ENCODE results near the gene FAM76B. TPM values are rescaled to one million over a fixed set of nuclear protein-coding genes. Genes with fewer than 3 reads are reported as not detected.

Gene FAM76B
- total and polyA plus RNA-seq, 12 donors, result 1.4 to 43.4 (median 17.6) TPM

DNA sequence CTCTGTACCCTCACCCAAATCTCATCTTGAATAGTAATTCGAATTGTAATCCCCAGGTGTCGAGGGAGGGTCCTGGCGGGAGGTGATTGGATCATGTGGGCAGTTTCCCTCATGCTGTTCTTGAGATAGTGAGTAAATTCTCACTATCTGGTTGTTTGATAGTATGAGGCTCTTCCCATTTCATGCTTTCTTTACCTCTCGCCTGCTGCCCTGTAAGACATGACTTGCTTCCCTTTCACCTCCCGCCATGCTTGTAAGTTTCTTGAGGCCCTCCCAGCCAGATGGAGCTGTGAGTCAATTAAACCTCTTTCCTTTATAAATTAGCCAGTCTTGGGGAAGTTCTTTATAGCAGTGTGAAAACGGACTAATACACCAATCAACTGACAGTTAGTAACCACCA is 60.1 kb downstream of the FAM76B start:
- intact Hi-C loops (cut with DNase I), result no loop called here

GRCh38 chr11:95728790-95729189 is 60.8 kb downstream of the FAM76B start:
- 96 to 98% (median 97%) methylated on average over 2 of the region's 2 CpGs for WGBS, 4 donors
- no peak for TF ChIP-seq POLR2A (IDR thresholded peaks at IDR 0.05)
- TF ChIP-seq, protein P1, sequence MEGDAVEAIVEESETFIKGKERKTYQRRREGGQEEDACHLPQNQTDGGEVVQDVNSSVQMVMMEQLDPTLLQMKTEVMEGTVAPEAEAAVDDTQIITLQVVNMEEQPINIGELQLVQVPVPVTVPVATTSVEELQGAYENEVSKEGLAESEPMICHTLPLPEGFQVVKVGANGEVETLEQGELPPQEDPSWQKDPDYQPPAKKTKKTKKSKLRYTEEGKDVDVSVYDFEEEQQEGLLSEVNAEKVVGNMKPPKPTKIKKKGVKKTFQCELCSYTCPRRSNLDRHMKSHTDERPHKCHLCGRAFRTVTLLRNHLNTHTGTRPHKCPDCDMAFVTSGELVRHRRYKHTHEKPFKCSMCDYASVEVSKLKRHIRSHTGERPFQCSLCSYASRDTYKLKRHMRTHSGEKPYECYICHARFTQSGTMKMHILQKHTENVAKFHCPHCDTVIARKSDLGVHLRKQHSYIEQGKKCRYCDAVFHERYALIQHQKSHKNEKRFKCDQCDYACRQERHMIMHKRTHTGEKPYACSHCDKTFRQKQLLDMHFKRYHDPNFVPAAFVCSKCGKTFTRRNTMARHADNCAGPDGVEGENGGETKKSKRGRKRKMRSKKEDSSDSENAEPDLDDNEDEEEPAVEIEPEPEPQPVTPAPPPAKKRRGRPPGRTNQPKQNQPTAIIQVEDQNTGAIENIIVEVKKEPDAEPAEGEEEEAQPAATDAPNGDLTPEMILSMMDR (IDR thresholded peaks at IDR 0.05), result no peak

More for the DNA sequence above, 60.1 kb downstream of the FAM76B start:
- no peaks in the 10 kb centered on the region for H3K9me3 ChIP-seq (replicated peaks in 1 of 3)
- no peak for DNase-seq
- H3K4me1 ChIP-seq (replicated peaks in 1 of 2), result peaks cover 0 to 5% of the 10 kb centered on the region in 2 donors
- no peaks in the 10 kb centered on the region for H3K27me3 ChIP-seq
- TF ChIP-seq, protein P1 (IDR thresholded peaks at IDR 0.05), result no peak
- no peak for TF ChIP-seq POLR2A (IDR thresholded peaks at IDR 0.05)
- 85 to 93% (median 86%) methylated on average over 6 of the region's 6 CpGs for WGBS, 4 donors
- H3K4me3 ChIP-seq, result no peak overlapping the region
- H3K27ac ChIP-seq, result no peak overlapping the region
- no peaks in the 10 kb centered on the region for H3K36me3 ChIP-seq (replicated peaks in 1 of 2)

GRCh38 chr11:95728094-95728493 is 61.5 kb downstream of the FAM76B start:
- H3K9me3 ChIP-seq (replicated peaks in 1 of 3), result no peaks in the 10 kb centered on the region
- no peak overlapping the region for H3K27ac ChIP-seq
- no peak for TF ChIP-seq POLR2A (IDR thresholded peaks at IDR 0.05)
- TF ChIP-seq, protein P1 (IDR thresholded peaks at IDR 0.05), result no peak
- no peak overlapping the region for H3K4me3 ChIP-seq
- no peak for DNase-seq
- peaks cover 0 to 2% of the 10 kb centered on the region in 2 donors for H3K4me1 ChIP-seq (replicated peaks in 1 of 2)
- intact Hi-C loops (cut with DNase I), result no loop called here
- H3K36me3 ChIP-seq (replicated peaks in 1 of 2), result no peaks in the 10 kb centered on the region
- H3K27me3 ChIP-seq, result no peaks in the 10 kb centered on the region

More at GRCh38 chr11:95728790-95729189, 60.8 kb downstream of the FAM76B start:
- H3K36me3 ChIP-seq (replicated peaks in 1 of 2), result no peaks in the 10 kb centered on the region
- H3K27ac ChIP-seq, result no peak overlapping the region
- no peak for DNase-seq
- no peak overlapping the region for H3K4me3 ChIP-seq
- H3K4me1 ChIP-seq (replicated peaks in 1 of 2), result peaks cover 0 to 2% of the 10 kb centered on the region in 2 donors
- no peaks in the 10 kb centered on the region for H3K9me3 ChIP-seq (replicated peaks in 1 of 3)
- intact Hi-C loops (cut with DNase I), result no loop called here
- H3K27me3 ChIP-seq, result no peaks in the 10 kb centered on the region

DNA sequence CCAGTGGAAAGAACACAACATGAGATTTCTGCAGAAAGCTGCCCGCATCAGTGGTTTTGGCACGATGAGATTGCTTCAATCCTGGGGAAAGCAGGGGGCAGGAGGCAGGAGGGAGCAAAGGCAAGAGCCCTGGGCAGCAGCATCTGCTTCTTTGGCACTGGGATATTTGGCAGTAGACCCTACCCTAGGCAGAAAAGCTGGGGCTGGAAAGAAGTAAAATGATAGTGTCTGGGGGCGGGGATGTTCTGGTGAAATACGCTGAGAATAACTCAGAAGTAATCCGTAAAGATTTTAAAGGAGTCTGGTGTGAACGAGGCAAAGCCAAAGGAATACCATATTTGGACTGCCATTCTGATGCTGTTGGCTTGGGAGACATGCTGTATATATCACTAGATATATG is 62.0 kb downstream of the FAM76B start:
- no peaks in the 10 kb centered on the region for H3K36me3 ChIP-seq (replicated peaks in 1 of 2)
- no peak overlapping the region for H3K27ac ChIP-seq
- WGBS, 4 donors, result 81 to 91% (median 89%) methylated on average over 6 of the region's 6 CpGs
- no peak for TF ChIP-seq POLR2A (IDR thresholded peaks at IDR 0.05)
- TF ChIP-seq, protein P1 (IDR thresholded peaks at IDR 0.05), result no peak
- DNase-seq, result no peak
- no peaks in the 10 kb centered on the region for H3K27me3 ChIP-seq
- H3K9me3 ChIP-seq (replicated peaks in 1 of 3), result no peaks in the 10 kb centered on the region
- H3K4me3 ChIP-seq, result no peak overlapping the region
- intact Hi-C loops (cut with DNase I), result no loop called here
- H3K4me1 ChIP-seq (replicated peaks in 1 of 2), result peaks cover 0 to 3% of the 10 kb centered on the region in 2 donors
